Karpas-422 (cell line): ENCODE results near the gene MGA. TPM values are rescaled to one million over a fixed set of nuclear protein-coding genes. Genes with fewer than 3 reads are reported as not detected.
A peak's percentile ranks its signal among the peaks of the same experiment; 100 is the strongest.
"Not testable (repeated sequence)": the region's sequence is repeated elsewhere in the genome, so short reads cannot be mapped to it uniquely, and the experiment has no call there.

Experiments
- DNase-seq: peaks from one replicate; pipeline ENCODE4 v3.0.0-alpha.2; 2015
- H2AFZ ChIP-seq: fragments of 200-600 bp; sonication (generic); 2 replicates; pipeline ENCODE4 v1.6.1; 2014; ENCODE audit warnings: antibody characterized with exemption, low read length, mixed read lengths
- H3K27ac ChIP-seq: fragments of 200-600 bp; sonication (generic); 2 replicates; pipeline ENCODE4 v1.5.1; 2014; ENCODE audit warnings: mild to moderate bottlenecking, low read length, moderate library complexity
- H3K27me3 ChIP-seq: fragments of 200-600 bp; sonication (generic); 2 replicates; pipeline ENCODE4 v1.6.1; 2014; ENCODE audit warnings: low read length, mixed read lengths
- H3K36me3 ChIP-seq: fragments of 200-600 bp; sonication (generic); 2 replicates; pipeline ENCODE4 v1.6.1; 2014; ENCODE audit warnings: low read length, mixed read lengths; ENCODE audit not compliant: insufficient read depth
- H3K4me1 ChIP-seq: fragments of 200-600 bp; sonication (generic); 2 replicates; pipeline ENCODE4 v1.6.1; 2014; ENCODE audit warnings: mild to moderate bottlenecking, low read length, mixed read lengths
- H3K4me2 ChIP-seq: fragments of 200-600 bp; sonication (generic); 2 replicates; pipeline ENCODE4 v1.6.1; 2014; ENCODE audit warnings: low read length, low read depth, mild to moderate bottlenecking; ENCODE audit not compliant: poor library complexity, severe bottlenecking
- H3K4me3 ChIP-seq: fragments of 200-600 bp; sonication (generic); 2 replicates; pipeline ENCODE4 v1.5.1; 2014; ENCODE audit warnings: mild to moderate bottlenecking, antibody characterized with exemption, low read length, mixed read lengths
- H3K79me2 ChIP-seq: fragments of 200-600 bp; sonication (generic); 2 replicates; pipeline ENCODE4 v1.6.1; 2014; ENCODE audit warnings: mild to moderate bottlenecking, low read length, mixed read lengths
- H3K9ac ChIP-seq: fragments of 200-600 bp; sonication (generic); 2 replicates; pipeline ENCODE4 v1.6.0; 2014; ENCODE audit warnings: low read length
- H3K9me2 ChIP-seq: fragments of 200-600 bp; sonication (generic), shearing (Covaris generic); replicated peaks from 2 replicates; pipeline ENCODE4 v1.6.0; 2014; ENCODE audit warnings: mild to moderate bottlenecking, low read length, moderate library complexity; ENCODE audit not compliant: insufficient read depth
- H3K9me3 ChIP-seq: fragments of 300-700, 200-600 bp; sonication (generic); 2 replicates; pipeline ENCODE4 v1.6.1; 2014; ENCODE audit warnings: low read length, mixed read lengths
- H4K20me1 ChIP-seq: fragments of 200-600 bp; sonication (generic); 2 replicates; pipeline ENCODE4 v1.6.1; 2014; ENCODE audit warnings: mild to moderate bottlenecking, antibody characterized with exemption, low read length, low read depth; ENCODE audit not compliant: insufficient read depth
- total RNA-seq: library from RNA; depleted of rRNA; stranded (reverse); fragments of >200 nt; shearing (Covaris generic); gene quantifications from 2 replicates; pipeline ENCODE4 v1.2.3, GENCODE V29; 2014; ENCODE audit warnings: low replicate concordance

The MGA gene
- total RNA-seq, 1 experiment from 2014 or later: 68.1 TPM

- Histone ChIP-seq H3K9me2 (no peaks in the 10 kb centered on the region), H3K9me3 (no peaks in the 10 kb centered on the region), H3K79me2 (peaks cover 47% of the 10 kb centered on the region), H3K9ac (peak overlapping the region; percentile 35), H3K27me3 (no peaks in the 10 kb centered on the region), H3K4me3 (peak overlapping the region; percentile 35; the same call in 1 of the 2 replicates), H3K36me3 (peaks cover 41% of the 10 kb centered on the region), H3K4me1 (peaks cover 35% of the 10 kb centered on the region), H3K27ac (peak overlapping the region; percentile 96), H3K4me2 (peak overlapping the region; percentile 65), H4K20me1 (no peaks in the 10 kb centered on the region), H2AFZ (no peak overlapping the region)
- DNase-seq: peak; percentile 88
Observed at GRCh38 chr15:41730543-41730942, 70.3 kb downstream of the MGA start.

GRCh38 chr15:41732483-41732882 lies 72.3 kb downstream of the MGA start:
- no peak overlapping the region for H2AFZ ChIP-seq
- no peak overlapping the region for H3K27ac ChIP-seq
- no peak overlapping the region for H3K4me3 ChIP-seq
- peaks cover 44% of the 10 kb centered on the region for H3K79me2 ChIP-seq
- H3K4me2 ChIP-seq: no peak overlapping the region
- H3K9ac ChIP-seq: no peak overlapping the region
- no peaks in the 10 kb centered on the region for H3K9me3 ChIP-seq
- H3K4me1 ChIP-seq: peaks cover 35% of the 10 kb centered on the region
- H4K20me1 ChIP-seq: no peaks in the 10 kb centered on the region
- H3K36me3 ChIP-seq: peaks cover 51% of the 10 kb centered on the region
- no peaks in the 10 kb centered on the region for H3K9me2 ChIP-seq
- no peaks in the 10 kb centered on the region for H3K27me3 ChIP-seq
- no peak for DNase-seq

GRCh38 chr15:41734079-41734478 lies 73.9 kb downstream of the MGA start:
- H3K27me3 ChIP-seq: no peaks in the 10 kb centered on the region
- H3K79me2 ChIP-seq: peaks cover 54% of the 10 kb centered on the region
- no peak overlapping the region for H2AFZ ChIP-seq
- no peaks in the 10 kb centered on the region for H4K20me1 ChIP-seq
- no peak overlapping the region for H3K27ac ChIP-seq
- H3K9me2 ChIP-seq: no peaks in the 10 kb centered on the region
- H3K9me3 ChIP-seq: no peaks in the 10 kb centered on the region
- H3K4me2 ChIP-seq: no peak overlapping the region
- H3K9ac ChIP-seq: no peak overlapping the region
- H3K4me3 ChIP-seq: no peak overlapping the region
- peaks cover 54% of the 10 kb centered on the region for H3K36me3 ChIP-seq
- no peak for DNase-seq
- peaks cover 26% of the 10 kb centered on the region for H3K4me1 ChIP-seq

GRCh38 chr15:41735046-41735445 lies 74.8 kb downstream of the MGA start:
- H3K36me3 ChIP-seq: peaks cover 57% of the 10 kb centered on the region
- no peaks in the 10 kb centered on the region for H3K27me3 ChIP-seq
- peaks cover 19% of the 10 kb centered on the region for H3K4me1 ChIP-seq
- H3K79me2 ChIP-seq: peaks cover 62% of the 10 kb centered on the region
- no peaks in the 10 kb centered on the region for H3K9me3 ChIP-seq
- no peak overlapping the region for H3K27ac ChIP-seq
- no peaks in the 10 kb centered on the region for H4K20me1 ChIP-seq
- H2AFZ ChIP-seq: no peak overlapping the region
- no peak overlapping the region for H3K4me2 ChIP-seq
- H3K9me2 ChIP-seq: no peaks in the 10 kb centered on the region
- DNase-seq: no peak
- H3K4me3 ChIP-seq: no peak overlapping the region
- H3K9ac ChIP-seq: no peak overlapping the region

- H2AFZ ChIP-seq, H3K27ac ChIP-seq, DNase-seq, H3K4me2 ChIP-seq, H3K4me3 ChIP-seq, H3K9me2 ChIP-seq, H4K20me1 ChIP-seq, H3K27me3 ChIP-seq, H3K9ac ChIP-seq, H3K9me3 ChIP-seq: not testable (repeated sequence)
- H3K79me2 ChIP-seq: peaks cover 63% of the 10 kb centered on the region
- peaks cover 56% of the 10 kb centered on the region for H3K36me3 ChIP-seq
- H3K4me1 ChIP-seq: peaks cover 14% of the 10 kb centered on the region
Observed at GRCh38 chr15:41735492-41735891, 75.3 kb downstream of the MGA start.

GRCh38 chr15:41746802-41747201 lies 86.6 kb downstream of the MGA start:
- Histone ChIP-seq H2AFZ (no peak overlapping the region), H3K79me2 (peaks cover 52% of the 10 kb centered on the region), H3K4me3 (no peak overlapping the region), H3K9me2 (no peaks in the 10 kb centered on the region), H3K27me3 (no peaks in the 10 kb centered on the region), H3K36me3 (peaks cover 52% of the 10 kb centered on the region; the same call in 1 of the 2 replicates), H3K4me1 (peaks cover 13% of the 10 kb centered on the region), H3K9ac (no peak overlapping the region), H3K4me2 (no peak overlapping the region), H4K20me1 (no peaks in the 10 kb centered on the region), H3K9me3 (no peaks in the 10 kb centered on the region), H3K27ac (no peak overlapping the region)
- no peak for DNase-seq

- peaks cover 48% of the 10 kb centered on the region for H3K79me2 ChIP-seq
- no peak overlapping the region for H3K9ac ChIP-seq
- H3K9me2 ChIP-seq: no peaks in the 10 kb centered on the region
- no peak overlapping the region for H3K4me2 ChIP-seq
- peaks cover 48% of the 10 kb centered on the region for H3K36me3 ChIP-seq
- H3K4me3 ChIP-seq: no peak overlapping the region
- H3K4me1 ChIP-seq: peaks cover 6% of the 10 kb centered on the region; the same call in 1 of the 2 replicates
- H3K27ac ChIP-seq: no peak overlapping the region
- no peaks in the 10 kb centered on the region for H3K27me3 ChIP-seq
- no peaks in the 10 kb centered on the region for H4K20me1 ChIP-seq
- no peak overlapping the region for H2AFZ ChIP-seq
- H3K9me3 ChIP-seq: no peaks in the 10 kb centered on the region
- DNase-seq: no peak
Observed at GRCh38 chr15:41756198-41756597, 96.0 kb downstream of the MGA start.

GRCh38 chr15:41772720-41773331 lies 112.6 kb downstream of the MGA start:
- no peaks in the 10 kb centered on the region for H3K9me2 ChIP-seq
- H3K27me3 ChIP-seq: no peaks in the 10 kb centered on the region
- H3K9ac ChIP-seq: peak overlapping the region; percentile 90
- peaks cover 42% of the 10 kb centered on the region for H3K4me1 ChIP-seq
- H3K27ac ChIP-seq: peak overlapping the region; percentile 88
- no peaks in the 10 kb centered on the region for H4K20me1 ChIP-seq
- peak overlapping the region; percentile 96 for H3K4me2 ChIP-seq
- peaks cover 34% of the 10 kb centered on the region for H3K79me2 ChIP-seq
- DNase-seq: peak; percentile 90
- H3K4me3 ChIP-seq: peak overlapping the region; percentile 81
- H3K9me3 ChIP-seq: no peaks in the 10 kb centered on the region
- no peak overlapping the region for H2AFZ ChIP-seq
- peaks cover 9% of the 10 kb centered on the region; the same call in 1 of the 2 replicates for H3K36me3 ChIP-seq
